Pons (tissue), 1 donor: ENCODE measurements around the gene TRIM64.
"Not testable (repeated sequence)": the region's sequence is repeated elsewhere in the genome, so short reads cannot be mapped to it uniquely, and the experiment has no call there.

ENCODE experiments used
- DNase-seq: peaks from one replicate; pipeline ENCODE4 v3.0.0-alpha.2; 2016; ENCODE audit warnings: low spot score

The TRIM64 gene, protein sequence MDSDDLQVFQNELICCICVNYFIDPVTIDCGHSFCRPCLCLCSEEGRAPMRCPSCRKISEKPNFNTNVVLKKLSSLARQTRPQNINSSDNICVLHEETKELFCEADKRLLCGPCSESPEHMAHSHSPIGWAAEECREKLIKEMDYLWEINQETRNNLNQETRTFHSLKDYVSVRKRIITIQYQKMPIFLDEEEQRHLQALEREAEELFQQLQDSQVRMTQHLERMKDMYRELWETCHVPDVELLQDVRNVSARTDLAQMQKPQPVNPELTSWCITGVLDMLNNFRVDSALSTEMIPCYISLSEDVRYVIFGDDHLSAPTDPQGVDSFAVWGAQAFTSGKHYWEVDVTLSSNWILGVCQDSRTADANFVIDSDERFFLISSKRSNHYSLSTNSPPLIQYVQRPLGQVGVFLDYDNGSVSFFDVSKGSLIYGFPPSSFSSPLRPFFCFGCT

DNA sequence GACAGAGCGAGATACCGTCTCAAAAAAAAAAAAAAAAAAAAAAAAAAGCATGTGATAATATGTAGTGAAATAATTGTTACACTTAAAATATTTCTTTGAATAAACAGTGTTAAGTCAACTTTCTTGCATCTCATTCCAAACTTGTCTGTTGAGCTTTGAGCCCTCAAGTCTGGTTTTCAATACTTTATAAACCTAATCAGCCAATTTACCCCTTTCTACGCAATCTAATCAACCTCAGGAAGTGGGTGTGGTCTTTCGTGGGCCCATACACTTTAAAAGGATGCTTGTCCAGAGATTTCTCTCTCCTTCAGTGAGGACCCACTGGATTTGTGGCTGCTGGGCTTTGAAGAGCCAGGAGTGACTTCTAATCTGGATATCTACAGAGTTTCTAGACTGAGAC is at the start of gene TRIM64:
Gene TRIM64, plus strand, starts transcription at position 301 of the 400 bp plus-strand sequence. CDS start 2,467 bp downstream, outside the sequence.
- not testable (repeated sequence) for DNase-seq

DNA sequence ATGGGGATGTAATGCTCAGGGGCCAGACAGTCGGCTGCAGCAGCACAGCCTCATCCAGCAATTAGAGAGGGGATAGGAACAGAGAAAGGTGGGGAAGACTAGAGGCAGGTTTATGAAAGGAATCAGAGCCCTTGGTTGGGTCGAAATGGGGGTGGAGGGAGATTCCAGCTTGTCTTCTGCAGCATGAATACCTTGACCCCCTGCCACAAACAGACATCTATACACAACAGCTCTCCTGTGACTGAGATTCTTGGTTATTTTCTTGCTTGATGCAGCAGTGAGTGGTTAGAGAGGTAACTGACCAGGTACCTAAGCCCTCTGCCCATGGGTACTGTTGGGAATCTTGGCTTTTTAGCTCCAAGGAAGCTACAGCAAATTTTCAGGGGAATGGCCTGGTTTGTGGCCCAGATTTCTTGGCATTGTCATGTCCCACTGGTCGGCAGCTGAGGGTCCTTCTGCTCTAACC is 43.6 kb upstream of the TRIM64 start, which contains the start of gene TRIM49D1:
Gene TRIM49D1, minus strand, starts transcription at position 51 of the 466 bp plus-strand sequence. CDS start 4,535 bp downstream, outside the sequence.
- no peak for DNase-seq

DNA sequence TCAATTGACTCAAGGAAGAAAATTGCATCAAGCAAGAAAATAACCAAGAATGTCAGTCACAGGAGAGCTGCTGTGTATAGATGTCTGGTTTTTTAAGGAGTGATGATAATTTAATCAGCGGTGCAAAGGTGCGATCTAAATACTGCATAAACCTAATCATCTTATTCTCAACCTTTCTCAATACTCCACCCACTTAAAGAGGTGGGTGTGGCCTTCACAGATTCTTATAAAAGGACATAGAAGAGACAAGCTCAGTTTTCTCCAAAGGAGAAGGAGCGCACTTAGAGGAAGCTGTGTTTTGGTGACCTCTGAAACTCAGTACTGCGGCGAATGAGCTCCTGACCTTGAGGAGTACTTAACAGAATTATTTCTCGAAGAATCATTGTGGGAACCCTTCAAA is 42.1 kb upstream of the TRIM64 start, which contains the start of gene TRIM49D2:
Gene TRIM49D2, plus strand, starts transcription at position 301 of the 400 bp plus-strand sequence. CDS start 2,698 bp downstream, outside the sequence.
- not testable (repeated sequence) for DNase-seq

DNA sequence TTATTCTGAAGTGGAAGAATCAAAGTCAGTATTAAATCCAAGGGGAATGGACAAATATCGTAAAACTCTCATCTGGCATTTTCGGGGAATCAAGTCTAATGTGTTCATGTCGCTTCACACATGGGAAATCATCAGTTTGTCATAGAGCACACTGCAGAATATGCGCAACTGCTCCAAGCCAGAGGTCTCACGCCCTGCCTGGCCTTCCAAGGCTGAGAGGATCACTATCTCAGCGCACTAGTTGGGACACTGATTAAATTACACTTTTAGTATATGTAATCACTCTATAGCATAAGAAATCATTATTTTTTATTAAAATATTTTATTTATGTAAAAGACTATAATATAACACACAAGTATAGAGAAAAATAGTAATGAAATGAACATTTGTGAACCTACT is 5.0 kb upstream of the TRIM64 start:
- DNase-seq = not testable (repeated sequence)
